ENCODE results near the gene NDUFAF3. TPM values are rescaled to one million over a fixed set of nuclear protein-coding genes. Genes with fewer than 3 reads are reported as not detected.

Gene NDUFAF3
- total RNA-seq, 1 experiment from 2014 or later: 40.7 TPM

DNA sequence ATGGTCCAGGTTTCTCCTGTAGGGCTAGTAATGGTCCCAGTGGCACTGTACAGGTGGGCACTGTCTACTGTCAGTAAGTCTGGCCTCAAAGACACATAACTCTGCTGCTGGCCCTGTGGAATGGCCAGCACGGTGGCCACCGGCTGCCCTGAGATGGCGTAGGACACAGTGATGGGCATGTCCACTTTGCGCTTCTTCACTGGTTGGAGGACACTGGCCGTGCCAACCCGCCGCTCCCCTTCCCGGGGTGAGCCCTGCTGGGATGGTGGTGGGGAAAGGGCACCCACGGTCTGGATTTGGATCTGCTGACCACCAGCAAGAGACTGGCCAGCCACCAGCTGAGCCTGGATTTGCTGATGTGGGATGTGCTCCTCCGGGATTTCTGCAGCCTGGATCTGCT is 35.3 kb downstream of the NDUFAF3 start:
- H2AK5ac ChIP-seq (ENCODE audit: insufficient read length, low read length): no peak overlapping the region
- H3K4me1 ChIP-seq (ENCODE audit: insufficient read depth, low read length): no peaks in the 10 kb centered on the region
- Mint-ChIP-seq H3K4me1 (no peaks in the 10 kb centered on the region), H3K36me3 (ENCODE audit: insufficient read depth in 1 of 3, low read depth in 3 of 3) (peaks cover 32 to 83% (median 58%) of the 10 kb centered on the region in 3 experiments; a peak in 6 of 7 replicates), H3K9me3 (no peaks in the 10 kb centered on the region), H3K27ac (no peak overlapping the region), H3K27me3 (ENCODE audit: low read depth) (no peaks in the 10 kb centered on the region), H3K4me3 (no peak overlapping the region)
- H2BK5ac ChIP-seq (ENCODE audit: insufficient read length, low read length): no peak overlapping the region
- DNase-seq: no peak
- H4K91ac ChIP-seq (ENCODE audit: insufficient read length, low read depth, low read length): no peak overlapping the region
- no peaks in the 10 kb centered on the region for H3K79me2 ChIP-seq (ENCODE audit: insufficient read depth, low read length)
- H3K14ac ChIP-seq (ENCODE audit: insufficient read depth, low read length): no peak overlapping the region
- H3K18ac ChIP-seq (ENCODE audit: insufficient read length, low read depth, low read length): no peak overlapping the region
- H4K5ac ChIP-seq (ENCODE audit: insufficient read length, low read depth, low read length): no peak overlapping the region
- H2BK20ac ChIP-seq (ENCODE audit: low read depth, low read length, poor library complexity, severe bottlenecking): no peak overlapping the region
- H3K23me2 ChIP-seq (ENCODE audit: insufficient read length, low read depth, low read length, poor library complexity, severe bottlenecking): no peaks in the 10 kb centered on the region
- no peak overlapping the region for H3K23ac ChIP-seq (ENCODE audit: insufficient read length, low read depth, low read length)
- no peak overlapping the region for H2BK15ac ChIP-seq (ENCODE audit: low read depth, low read length)
- WGBS (ENCODE audit: extremely low coverage, insufficient read length, low lambda C conversion rate): no CpG with 5 or more reads among the region's 10 CpGs
- no peak overlapping the region for H2BK120ac ChIP-seq (ENCODE audit: low read depth, low read length, poor library complexity, severe bottlenecking)
- H4K8ac ChIP-seq (replicated peaks; ENCODE audit: insufficient read length, low read depth, low read length): no peak overlapping the region
- H3K27me3 ChIP-seq (ENCODE audit: insufficient read depth, low read length): no peaks in the 10 kb centered on the region
- H3K9me3 ChIP-seq (ENCODE audit: control insufficient read depth, low read depth, low read length): no peaks in the 10 kb centered on the region
- no peak overlapping the region for H3K4me2 ChIP-seq (ENCODE audit: insufficient read depth, insufficient read length, low read length)
- no peaks in the 10 kb centered on the region for H4K20me1 ChIP-seq (ENCODE audit: control insufficient read depth, insufficient read depth, insufficient read length)
- TF ChIP-seq, protein P1, sequence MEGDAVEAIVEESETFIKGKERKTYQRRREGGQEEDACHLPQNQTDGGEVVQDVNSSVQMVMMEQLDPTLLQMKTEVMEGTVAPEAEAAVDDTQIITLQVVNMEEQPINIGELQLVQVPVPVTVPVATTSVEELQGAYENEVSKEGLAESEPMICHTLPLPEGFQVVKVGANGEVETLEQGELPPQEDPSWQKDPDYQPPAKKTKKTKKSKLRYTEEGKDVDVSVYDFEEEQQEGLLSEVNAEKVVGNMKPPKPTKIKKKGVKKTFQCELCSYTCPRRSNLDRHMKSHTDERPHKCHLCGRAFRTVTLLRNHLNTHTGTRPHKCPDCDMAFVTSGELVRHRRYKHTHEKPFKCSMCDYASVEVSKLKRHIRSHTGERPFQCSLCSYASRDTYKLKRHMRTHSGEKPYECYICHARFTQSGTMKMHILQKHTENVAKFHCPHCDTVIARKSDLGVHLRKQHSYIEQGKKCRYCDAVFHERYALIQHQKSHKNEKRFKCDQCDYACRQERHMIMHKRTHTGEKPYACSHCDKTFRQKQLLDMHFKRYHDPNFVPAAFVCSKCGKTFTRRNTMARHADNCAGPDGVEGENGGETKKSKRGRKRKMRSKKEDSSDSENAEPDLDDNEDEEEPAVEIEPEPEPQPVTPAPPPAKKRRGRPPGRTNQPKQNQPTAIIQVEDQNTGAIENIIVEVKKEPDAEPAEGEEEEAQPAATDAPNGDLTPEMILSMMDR (conservative IDR thresholded peaks at IDR 0.05): no peak
- no peak overlapping the region for H3K56ac ChIP-seq (ENCODE audit: insufficient read length, low read depth, low read length)
- H3T11ph ChIP-seq (ENCODE audit: low read length): no peak overlapping the region
- no peak overlapping the region for H3K9ac ChIP-seq (ENCODE audit: extremely low read depth, insufficient read length, low read length)
- no peaks in the 10 kb centered on the region for H3K79me1 ChIP-seq (ENCODE audit: insufficient read depth, low read depth, low read length, poor library complexity, severe bottlenecking)
- no peak overlapping the region for H3K27ac ChIP-seq (ENCODE audit: insufficient read length, low read depth, low read length)
- no peak overlapping the region for H2BK12ac ChIP-seq (ENCODE audit: insufficient read length, low read depth, low read length)
- H3K4ac ChIP-seq (ENCODE audit: low read depth, low read length): no peak overlapping the region
- H2AFZ ChIP-seq (ENCODE audit: low read length): no peak overlapping the region

Data from H9 (cell line).